SH-SY5Y (cell line): ENCODE measurements around the gene TRPC1.

Experiments used
- GATA2 ChIP-seq: IDR thresholded peaks from 2 replicates; pipeline ENCODE4 v1.6.1; 2011; ENCODE audit warnings: mild to moderate bottlenecking, low read depth, low read length
- GATA3 ChIP-seq: IDR thresholded peaks from 2 replicates; pipeline ENCODE4 v1.6.1; 2011; ENCODE audit warnings: low read depth, mild to moderate bottlenecking, low read length, moderate library complexity

DNA sequence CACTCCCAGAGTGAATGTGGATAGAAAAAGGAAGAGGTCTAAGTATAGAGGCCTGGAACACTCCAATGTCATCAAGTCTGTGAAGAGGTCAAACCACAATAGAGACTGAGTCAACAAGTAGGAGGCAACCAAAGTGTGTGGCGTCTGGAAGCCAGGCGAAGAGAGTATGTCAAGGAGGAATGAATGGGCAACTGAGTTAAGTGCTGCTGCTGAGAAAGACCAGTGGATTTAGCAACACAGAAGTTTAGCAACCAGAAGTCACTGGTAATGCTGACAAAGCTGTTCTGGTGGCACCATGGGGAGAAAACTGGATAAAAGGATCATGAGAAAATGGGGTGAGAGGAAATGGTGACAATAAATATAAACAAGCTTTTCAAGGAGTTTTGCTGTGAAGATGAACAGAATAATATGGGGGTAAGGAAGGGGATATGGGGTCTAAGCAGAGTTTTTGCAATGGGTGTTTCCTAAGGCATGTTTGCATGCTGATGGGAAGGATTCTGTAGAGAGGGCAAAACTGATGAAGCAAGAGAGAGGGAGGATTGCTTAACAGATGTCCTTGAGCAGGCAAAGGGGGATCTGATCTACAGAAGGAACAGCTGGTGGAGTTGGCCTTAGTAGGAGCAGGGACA is 126.7 kb downstream of the TRPC1 start:
- no peak for TF ChIP-seq GATA2
- no peak for TF ChIP-seq GATA3
